ENCODE measurements around the gene UPF2.
A peak's percentile ranks its signal among the peaks of the same experiment; 100 is the strongest.
"Not testable (repeated sequence)": the region's sequence is repeated elsewhere in the genome, so short reads cannot be mapped to it uniquely, and the experiment has no call there.

The UPF2 gene

DNA sequence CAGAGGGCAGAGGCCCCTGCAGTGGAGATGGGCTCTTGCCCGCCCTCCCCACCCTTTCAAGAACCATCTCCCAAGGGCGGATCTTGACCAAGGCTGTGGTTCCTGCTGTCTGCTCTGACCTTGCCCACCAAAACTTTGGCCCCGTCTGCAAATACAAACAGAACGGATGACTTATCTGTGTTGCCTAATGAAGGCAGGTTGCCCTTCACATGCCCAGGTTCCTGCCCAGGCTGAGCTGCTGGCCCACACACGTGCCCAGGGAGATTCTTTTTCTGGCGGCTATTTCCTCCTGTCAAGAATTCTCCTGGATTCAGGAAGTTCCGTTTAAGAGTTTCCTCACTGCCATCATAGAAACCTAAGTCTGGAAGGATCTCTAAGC, 141.2 kb downstream of the UPF2 start:
- DNase-seq, result no peak

GRCh38 chr10:11901036-11901301, 141.6 kb downstream of the UPF2 start:
- DNase-seq, result no peak

DNA sequence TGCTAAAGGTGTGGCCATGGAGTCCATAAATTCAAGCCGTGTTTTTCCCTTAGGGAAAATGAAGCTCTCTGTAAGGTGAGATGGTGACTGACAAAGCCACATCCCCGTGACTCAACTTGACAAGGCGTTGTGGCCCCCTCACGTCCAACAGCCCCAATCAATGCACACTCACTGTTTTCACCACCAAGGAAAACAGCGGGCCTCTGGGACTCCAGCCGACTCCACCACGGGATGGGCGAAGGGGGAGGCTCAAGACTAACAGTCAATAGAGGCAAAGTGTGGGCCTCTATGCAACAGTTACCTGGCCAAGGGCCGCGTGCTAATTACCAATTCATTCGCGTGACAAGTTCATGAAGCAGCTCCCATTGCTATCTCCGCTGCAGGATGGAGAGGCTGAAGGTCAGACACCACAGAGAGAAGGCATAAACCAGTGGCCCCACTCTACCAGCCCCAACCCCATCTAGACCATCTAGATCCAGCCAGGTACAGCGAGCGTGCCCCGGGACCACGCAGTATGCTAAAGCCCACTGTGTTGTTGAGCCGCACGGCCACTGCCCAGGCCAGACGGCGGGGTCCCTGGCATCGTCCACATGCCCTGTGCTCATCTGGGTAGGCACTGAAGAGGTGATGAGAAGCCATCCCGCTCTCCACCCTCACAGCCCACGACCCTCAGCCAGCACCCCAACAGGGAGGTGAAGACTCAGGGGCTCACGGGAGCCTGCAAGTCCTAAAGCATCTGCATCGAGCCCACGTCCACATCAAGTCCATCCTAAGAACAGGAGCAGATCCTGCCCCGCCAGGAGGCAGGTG, 143.3 kb downstream of the UPF2 start:
- no peak for DNase-seq

DNA sequence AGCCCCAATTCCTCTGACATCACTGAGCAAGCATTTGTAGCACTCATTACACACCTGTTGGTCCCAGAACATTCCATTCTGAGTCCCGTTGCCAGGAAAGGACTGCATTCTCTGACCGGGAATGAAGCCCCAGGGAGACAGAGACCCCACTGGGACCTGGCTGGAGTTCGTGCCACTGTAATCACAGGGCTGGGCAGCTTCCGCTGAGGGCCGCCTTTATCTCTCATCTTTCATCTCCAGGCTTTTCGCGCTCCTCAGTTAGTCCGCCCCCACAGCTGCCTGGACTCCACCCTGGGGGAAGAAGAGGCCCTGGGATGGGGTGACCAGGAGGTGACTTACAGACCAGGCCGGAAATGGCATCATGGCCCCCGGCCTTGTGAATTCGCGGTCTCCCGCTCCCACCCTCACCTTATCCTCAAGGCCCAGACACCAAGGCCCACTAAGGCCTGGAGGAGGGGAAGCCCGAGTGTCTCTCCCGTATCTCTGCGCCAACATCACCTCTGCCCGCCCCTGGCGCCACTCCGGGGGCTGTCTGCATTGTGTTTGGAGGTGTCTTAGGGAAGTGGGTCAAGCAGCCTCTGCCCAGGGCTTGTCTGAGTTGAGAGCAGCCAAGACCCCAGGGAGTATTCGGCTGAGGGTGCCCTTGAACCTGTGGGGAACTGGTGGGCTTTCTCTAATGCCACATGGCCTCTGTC, 144.1 kb downstream of the UPF2 start:
- peak; percentile 89 for DNase-seq

DNA sequence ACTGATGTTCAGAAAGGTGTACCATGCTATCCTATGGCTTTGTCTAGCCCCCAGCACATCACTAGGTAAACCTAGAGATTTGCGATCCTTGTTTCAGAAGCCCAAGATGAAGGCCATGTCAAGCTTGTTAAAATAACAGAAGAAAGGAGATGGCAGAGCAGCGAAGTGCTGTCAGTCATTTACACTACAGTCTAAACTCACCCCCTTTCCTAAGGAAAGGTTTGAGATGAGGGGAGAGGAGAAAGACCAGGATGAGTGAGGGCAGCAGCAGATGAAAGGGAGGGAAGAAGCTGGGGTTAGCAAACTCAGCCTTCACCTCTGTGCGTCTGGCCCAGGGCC, 144.6 kb downstream of the UPF2 start:
- DNase-seq, result no peak

DNA sequence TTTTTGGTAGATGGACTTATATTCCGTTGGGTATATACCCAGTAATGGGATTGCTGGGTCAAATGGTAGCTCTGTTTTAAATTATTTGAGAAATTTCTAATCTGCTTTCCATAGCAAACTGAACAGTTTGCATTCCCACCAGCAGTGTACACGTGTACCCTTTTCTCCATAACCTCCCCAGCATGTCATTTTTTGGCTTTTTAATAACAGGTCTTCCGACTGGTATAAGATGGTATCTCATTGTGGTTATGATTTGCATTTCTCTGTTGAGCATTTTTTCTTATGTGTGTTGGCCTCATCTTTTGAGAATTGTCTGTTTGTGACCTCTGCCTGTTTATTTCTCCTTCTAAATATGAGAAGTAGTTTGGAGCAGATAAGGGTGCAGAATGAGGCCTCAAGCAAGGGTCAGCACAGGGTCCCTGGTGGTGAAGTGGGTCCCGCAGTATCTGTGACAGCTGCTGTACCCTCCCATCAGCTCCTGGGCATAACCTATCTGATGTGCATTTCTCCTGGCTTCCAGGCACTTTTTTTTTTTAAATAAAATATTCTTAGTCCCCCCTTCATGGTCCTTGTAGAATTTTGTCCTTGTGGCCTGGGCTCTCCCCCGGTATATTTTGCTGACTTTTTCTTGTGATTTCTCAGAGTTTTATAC, 145.9 kb downstream of the UPF2 start:
- no peak for DNase-seq

DNA sequence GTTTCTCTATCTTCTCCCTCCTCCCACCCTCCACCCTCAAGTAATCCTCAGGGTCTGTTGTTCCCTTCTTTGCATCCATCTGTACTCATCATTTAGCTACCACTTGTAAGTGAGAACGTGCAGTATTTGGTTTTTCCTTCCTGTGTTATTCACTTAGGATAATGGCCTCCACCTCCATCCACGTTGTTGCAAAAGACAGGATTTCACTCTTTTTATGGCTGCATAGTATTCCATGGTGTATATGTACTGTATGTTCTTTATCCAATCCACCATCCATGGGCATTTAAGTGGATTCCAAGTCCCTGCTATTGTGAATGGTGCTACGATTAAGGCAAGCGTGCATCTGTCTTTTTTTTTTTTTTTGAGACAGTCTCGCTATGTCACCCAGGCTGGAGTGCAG, 147.0 kb downstream of the UPF2 start:
- no peak for DNase-seq

- no peak for DNase-seq
These were observed 147.5 kb downstream of the UPF2 start for GRCh38 chr10:11895108-11895466.

GRCh38 chr10:11894381-11895107, 148.1 kb downstream of the UPF2 start:
- DNase-seq, result peak; percentile 55

GRCh38 chr10:11893749-11894278, 148.8 kb downstream of the UPF2 start:
- no peak for DNase-seq

- DNase-seq, result no peak
These were observed 150.7 kb downstream of the UPF2 start for GRCh38 chr10:11891776-11892486.

DNA sequence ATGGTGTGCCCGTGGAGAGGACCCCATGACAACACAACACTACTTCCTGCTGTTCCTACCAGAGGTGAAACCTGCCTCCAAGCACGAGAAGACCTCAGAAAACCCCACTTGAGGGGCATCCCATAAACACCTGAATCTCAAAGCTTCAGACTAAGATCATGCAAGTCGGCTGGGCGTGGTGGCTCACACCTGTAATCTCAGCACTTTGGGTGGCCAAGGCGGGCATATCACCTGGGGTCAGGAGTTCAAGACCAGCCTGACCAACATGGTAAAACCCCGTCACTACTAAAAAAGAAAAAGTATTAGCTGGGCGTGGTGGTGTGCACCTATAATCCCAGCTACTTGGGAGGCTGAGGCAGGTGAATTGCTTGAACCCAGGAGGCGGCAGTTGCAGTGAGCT, 153.3 kb downstream of the UPF2 start:
- not testable (repeated sequence) for DNase-seq

DNA sequence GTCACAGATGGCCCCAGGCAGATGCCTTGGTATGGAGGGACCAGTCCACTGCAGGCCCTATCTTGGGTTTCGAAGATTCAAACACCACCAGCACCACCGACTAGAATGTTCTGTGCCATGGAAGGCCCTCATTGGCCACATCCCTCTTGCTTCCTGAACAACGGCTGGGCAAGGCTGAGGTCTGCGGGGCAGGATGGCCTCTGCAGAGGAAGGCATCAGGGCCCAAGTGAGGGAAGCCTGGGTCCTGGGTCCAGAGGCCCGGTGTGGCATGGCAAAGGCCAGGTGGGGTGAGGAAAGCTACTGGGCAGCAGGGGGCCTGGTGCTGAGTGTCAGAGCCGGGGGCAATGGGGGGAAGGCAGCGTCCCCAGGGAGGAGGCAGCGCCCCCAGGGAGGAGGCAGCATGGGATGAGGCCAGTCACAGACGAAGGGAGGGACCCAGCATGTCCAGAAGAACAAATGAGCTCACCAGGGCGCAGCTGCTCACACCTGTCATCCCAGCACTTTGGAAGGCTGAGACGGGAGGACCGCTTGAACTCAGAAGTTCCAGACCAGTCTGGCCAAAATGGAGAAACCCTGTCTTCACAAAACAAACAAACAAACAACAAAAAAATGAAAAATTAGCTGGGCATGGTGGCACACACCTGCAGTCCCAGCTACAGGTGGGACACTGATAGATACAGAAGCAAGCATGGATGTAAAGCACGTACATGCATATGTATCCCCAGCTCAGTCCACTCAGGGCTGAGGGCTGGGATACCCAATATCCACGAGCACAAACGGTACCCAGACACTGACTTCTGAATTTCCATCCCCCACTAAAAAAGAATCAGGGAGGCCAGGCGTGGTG, 155.0 kb downstream of the UPF2 start:
- DNase-seq, result no peak

DNA sequence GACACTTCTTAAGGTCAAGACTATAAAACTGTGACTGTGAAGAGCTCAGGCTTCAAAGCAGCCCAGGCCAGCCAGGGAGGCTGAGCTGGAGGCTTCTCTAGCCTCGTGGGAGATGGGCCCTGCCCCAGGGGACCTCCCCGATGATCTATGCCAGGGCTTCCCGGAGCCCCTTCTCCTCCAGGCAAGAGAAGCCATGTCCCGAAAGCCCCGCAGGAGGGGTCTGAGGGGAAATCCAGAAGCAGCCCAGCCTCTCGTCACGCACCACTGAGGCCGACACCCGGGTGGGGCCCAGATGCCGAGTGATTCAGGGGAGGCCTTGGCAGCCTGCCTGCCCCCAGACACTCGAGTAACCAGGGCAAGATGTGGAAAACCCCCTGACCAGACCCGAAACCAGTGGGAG, 155.8 kb downstream of the UPF2 start:
- no peak for DNase-seq

- no peak for DNase-seq
These were observed 156.5 kb downstream of the UPF2 start for GRCh38 chr10:11886138-11886474.

DNA sequence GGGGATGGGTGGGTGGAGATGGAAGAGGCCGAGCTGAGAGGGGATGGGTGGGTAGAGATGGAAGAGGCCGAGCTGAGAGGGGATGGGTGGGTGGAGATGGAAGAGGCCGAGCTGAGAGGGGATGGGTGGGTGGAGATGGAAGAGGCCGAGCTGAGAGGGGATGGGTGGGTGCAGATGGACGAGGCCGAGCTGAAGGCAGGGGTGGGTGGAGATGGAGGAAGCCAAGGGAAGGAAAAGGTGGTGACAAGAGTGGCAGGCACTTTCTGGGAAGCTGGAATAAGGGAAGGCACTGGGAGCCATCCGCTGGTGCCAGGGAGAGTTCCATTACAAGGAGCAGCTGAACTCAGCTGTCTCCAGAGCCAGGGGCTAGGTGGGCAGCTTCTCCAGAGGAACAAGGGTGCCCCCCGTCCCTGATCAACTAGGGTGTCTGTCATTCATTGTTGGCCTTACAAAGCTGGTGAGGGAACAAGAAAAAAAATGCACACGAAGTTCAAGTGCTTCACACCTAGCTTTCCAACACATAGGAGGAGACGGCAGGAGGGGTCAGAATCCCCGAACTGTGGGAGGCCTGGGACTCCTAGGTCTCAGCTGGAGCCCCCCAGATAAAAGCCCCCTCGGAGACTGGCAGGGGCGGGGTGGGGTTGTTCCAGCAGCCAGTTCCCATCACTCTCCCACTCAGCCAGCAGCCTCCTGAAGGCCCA, 157.0 kb downstream of the UPF2 start:
- no peak for DNase-seq

DNA sequence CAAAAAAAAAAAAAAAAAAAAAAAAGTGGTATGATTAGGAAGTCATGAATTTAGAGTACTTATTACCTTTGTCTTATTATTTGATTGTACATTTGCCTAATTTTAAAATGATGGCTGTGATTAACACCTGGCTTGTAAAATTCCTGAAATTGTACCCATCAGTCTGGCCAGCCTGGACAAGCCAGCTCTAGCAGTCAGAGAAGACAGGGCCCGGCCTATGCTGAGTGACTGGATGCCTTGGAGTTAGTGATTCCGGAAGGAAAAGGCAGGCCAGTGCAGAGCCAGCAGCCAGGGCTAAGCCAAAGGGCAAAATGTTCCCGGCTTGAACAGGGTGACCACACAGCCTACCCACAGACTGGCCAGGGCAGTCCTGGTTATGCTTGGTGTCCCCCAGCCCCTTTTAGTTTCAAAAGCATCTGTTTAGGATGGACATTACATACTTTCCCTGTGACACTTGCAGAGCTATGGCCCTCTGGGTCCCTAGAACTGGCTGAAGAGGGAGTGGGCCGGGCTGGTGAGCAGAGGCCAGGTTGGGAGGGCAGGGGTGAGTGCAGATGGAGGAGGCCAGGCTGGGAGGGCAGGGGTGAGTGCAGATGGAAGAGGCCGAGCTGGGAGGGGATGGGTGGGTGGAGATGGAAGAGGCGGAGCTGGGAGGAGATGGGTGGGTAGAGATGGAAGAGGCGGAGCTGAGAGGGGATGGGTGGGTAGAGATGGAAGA, 157.7 kb downstream of the UPF2 start:
- DNase-seq, result no peak

- DNase-seq, result no peak
These were observed 159.8 kb downstream of the UPF2 start for GRCh38 chr10:11882646-11883375.

DNA sequence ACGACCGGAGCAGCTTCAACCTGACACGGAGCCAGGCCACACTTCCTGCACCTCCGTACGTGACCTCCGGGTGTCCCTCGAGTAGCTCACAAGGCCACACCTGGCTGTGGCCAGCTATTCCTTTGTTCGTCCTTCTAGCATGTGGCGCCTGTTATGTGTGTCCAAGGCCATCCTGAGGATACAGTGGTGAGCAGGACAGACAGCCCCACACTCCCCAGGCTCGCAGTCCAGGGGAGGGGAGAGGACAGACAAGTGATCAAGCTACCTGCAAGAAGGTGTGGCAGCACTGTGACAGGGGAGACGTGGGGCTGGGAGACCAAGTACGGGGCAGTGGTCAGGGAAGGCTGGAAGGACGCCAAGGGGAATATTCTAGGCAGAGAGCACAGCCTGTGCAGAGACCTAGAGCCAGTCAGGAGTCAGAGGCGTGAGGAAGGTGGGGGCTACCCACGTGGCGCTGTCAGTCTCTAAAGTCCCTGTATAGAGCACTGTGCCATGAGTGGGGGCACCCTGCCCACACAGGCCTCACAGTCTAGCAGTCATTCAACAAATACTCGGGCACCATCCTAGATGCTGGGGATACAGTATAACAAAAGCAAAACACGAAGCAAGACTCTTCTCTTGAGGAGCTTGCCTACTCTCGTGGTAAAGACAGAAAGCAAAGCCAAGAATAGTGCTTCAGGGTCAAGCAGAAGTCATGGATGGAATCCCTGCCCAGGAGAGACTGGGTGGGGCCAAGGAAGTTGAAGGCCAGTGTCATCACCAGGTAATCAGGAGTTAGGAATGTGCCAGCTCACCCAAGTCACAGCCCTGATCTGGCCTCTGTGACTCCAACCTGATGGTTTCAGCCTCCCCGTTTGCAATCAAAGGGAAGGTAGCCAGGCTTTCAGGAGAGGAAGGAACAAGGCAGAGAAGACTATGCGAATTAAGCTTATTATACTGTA, 160.9 kb downstream of the UPF2 start:
- peak; percentile 1 for DNase-seq
